Measurements from ENCODE around the gene TRPM5.

DNA sequence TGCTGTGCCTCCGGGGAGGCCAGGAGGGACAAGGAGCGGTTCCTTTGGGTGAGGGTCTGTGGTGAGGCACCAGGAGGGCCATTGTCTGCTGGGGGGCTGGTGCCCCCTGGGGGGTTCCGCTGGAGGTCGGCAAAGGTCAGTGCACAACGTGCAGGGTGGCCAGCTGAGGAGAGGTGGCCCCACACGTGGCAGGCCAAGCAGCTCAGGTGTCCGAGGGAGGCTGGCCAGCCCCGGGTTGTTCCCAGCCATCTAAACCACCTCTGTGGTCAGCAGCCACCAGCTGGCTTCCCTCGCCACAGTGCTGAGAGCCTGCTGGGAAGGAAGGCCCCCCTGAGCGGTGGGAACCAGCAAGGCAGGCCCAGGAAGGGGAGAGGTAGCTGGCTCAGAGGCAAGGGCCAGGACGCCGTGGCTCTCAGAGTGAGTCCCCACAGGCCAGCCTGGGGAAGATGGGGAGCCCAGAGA is 39.5 kb downstream of the TRPM5 start:
- TF ChIP-seq CTCF (IDR thresholded peaks at IDR 0.05) (no peak), POLR2A (IDR thresholded peaks at IDR 0.05) (no peak)

Measured in uterus (tissue), 2 donors.